T-helper 22 cell (primary cell): ENCODE results near the gene ZNF566.
"Not testable (repeated sequence)": the region's sequence is repeated elsewhere in the genome, so short reads cannot be mapped to it uniquely, and the experiment has no call there.

Source experiments
- DNase-seq: peaks from one replicate; pipeline ENCODE4 v3.0.0-alpha.2; 2020; ENCODE audit warnings: low read depth

The ZNF566 gene

DNA sequence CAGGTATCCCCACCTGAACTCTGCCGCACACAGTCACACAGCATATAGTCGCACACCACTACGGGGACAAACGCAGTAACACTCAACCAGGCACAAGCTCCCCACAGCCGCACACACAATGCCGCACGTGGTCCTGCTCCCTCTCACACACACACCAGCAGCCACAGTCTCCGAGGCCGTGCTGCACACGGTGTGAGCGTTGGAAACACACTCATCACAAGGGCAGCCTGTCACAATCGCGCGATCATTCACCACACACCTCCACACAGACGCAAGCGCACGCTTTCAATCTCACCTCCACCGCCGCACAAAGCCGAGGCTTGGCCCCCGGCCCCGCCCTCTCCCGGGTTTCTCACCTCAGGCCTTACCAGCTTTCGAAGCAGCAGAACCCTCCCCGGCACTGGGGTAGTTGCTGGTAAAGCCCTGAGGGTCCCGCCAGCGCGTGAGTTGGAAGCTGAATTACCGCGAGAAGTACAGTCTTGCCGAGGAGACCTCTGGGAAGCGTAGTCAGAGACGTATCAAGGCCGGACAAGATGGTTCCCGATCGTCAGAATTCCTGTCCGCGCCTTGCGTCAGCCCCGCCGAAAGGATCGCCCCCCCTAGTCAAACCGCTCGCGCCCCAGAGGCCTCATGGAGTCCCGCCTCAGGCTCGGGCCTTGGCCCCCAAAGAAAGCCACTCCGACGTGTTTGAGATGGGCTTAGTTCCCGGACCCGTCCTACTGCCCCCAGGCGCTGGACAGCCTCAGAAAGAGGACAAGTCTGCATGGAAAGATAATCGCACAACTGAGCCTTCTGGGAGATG is at the start of gene ZNF566:
TSS of gene ZNF566 (minus strand) at position 444 of the 802 bp plus-strand sequence. CDS start 13,004 bp downstream, outside the sequence.
- peak; percentile 89 for DNase-seq

DNA sequence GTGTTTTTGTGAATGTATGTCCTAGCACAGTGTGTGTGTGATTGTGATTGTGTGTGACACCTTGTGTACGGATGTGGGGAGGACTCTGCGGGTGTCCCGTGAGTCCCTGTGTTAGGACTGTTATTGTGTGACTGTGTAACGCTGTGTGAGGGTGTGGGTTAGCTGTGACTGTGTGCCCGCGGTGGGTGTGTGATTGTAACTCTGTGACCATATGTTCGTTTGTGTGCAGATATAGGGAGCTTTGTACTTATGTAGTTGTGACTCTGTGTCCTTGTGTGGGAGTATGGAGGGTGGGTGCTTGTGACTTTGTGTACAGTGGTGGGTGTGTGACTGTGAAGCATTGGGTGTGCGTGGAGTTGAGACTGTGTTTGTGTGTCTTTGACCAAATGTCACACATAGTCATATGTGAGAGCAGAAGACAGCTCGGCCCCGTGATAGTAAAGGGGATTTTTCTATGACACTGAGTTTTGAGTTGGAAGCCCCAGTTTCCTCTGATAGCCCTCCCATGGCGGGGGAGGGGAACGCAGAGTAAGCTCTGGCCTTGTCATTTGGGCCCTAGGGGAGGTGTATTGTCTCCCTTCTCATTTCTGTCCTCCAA is 39.7 kb upstream of the ZNF566 start:
- no peak for DNase-seq

DNA sequence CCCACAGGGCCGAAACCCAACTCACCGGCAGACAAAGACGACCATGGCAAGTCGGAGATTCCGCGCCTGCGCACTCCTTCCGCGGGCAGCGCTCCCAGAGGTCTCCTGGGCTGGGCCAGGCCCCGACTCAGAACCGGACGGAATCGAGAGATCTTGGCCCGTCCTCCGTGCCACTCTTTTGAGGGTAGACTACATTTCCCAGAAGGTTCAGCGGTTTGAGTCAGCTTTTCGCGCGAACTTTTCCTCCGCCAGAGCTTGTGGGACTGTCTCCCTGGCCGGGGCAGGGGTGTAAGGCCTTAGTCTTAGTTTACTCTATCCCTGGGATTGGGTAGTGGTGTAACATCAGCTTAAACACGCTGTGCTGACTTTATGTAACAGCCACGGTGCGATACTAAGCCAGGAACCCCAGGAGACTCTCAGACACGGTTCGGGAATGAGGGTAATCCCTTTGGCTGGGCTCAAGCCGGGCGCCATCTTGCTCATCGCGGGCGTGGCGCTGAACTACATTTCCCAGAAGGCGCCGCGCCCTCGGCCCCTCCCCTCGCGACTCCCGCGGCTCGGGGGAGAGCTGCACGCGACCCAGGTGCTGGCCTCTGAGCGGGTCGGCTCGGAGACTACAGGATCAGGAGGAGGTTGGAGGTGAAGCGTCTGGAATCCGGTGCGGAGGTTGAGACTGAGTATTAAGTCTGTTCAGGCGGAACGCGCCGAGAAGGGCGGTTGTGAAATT is 39.0 kb upstream of the ZNF566 start, which contains the start of gene ZNF260:
TSS of gene ZNF260 (minus strand) at position 78 of the 727 bp plus-strand sequence. CDS start 13,033 bp downstream, outside the sequence.
- peak; percentile 86 for DNase-seq

DNA sequence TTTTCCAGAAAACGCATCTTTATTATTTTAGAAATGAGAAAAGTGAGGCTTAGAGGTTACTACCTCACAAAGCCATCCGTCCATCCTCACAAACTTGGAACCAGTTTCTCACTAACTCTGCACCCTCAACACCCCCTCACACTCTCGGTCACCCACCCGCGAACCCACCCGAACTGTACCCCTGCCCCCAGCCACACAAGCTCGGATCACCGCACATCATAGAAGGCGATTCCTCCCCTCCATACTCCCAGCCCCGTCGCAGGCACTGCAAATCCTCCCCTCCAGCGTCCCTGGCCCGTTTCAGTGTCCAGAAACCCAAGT is 38.5 kb upstream of the ZNF566 start:
- no peak for DNase-seq

DNA sequence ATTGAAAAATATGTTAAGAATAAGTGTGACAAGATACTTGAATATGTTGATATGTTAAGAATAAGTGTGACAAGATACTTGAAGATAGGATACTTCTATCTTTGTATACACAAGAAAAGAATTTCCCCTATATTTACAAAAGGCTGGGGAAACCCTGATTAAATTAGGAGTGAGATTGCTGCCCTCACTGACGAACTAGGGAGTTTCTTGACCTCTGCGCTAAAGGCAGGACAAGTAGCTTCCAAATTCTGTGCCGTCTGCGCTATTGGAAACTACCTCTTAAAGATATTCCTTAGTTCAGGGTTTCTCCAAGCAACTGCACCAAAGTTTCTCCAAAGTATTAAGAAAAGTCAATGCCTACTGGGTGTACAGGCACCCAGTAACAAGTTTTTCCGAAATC is 38.0 kb upstream of the ZNF566 start:
- no peak for DNase-seq

DNA sequence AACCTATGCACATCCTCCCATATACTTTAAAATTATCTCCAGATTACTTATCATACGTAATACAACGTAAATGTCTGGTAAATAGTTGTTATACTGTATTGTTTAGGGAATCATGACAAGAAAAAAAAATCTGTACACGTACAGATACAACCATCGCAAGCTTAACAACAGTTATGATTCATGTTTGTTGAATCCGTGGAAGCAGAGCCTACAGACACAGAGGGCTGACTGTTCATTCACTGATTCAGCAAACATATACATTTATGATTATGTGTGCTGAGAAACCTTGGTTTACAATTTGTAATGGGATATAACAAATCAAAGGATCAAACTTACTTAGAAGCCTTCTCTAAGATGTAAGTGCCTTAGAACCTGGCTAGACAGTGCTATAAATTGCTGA is 37.2 kb upstream of the ZNF566 start:
- no peak for DNase-seq

DNA sequence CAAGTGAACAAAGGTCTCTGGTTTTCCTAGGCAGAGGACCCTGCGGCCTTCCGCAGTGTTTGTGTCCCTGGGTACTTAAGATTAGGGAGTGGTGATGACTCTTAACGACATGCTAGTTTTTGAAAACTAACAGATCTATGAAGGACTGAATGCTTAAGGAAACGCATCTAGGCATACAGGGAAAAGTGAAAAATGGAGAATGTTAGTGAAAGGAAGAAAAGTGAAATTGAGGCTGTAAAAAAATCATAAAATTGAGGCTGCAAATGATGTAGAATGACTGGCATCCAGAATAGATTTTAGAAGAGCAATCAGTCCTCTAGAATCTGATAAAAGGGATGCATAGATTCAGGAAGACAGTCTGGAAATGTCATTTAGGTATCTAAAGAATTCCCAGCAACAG is 35.3 kb upstream of the ZNF566 start:
- DNase-seq = no peak

DNA sequence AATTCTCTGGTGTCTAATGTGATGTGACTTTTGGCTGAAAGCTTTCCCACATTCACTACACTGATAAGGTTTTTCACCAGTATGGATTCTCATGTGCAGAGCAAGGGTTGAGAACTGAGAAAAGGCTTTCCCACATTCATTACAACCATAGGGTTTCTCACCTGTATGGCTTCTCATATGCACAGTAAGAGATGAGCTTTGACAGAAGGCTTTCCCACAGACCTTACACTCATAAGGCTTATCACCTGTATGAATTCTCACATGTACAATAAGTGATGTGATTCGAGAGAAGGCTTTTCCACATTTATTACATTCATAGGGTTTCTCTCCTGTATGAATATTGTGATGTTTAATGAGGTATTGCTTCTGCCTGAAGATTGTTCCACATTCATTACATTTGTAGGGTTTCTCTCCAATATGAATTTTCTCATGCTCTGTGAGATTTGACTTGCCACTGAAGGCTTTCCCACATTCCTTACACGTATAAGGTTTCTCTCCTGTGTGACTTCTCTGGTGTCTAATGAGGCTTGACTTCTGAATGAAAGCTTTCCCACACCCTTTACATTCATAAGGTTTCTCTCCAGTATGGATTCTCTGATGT is 24.8 kb upstream of the ZNF566 start:
- DNase-seq = no peak

DNA sequence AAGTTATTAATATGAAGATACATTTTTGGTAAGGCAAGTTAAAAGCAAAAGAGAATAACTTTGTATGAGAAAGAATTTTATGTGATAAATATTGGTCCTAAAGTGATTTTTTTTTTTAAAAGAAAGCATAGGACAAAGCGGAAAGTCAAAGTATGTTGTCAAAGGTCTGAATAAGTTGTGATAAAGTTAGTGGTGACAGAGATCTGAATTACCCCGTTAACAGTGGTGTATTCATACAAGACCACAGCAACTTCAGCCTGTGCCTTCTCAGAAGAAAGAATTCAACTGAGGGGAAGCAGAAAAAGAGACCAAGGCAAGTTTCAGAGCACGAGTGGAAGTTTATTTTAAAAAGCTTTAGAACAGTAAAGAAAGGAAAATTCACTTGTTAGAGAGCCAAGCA is 19.0 kb upstream of the ZNF566 start:
- DNase-seq = no peak

DNA sequence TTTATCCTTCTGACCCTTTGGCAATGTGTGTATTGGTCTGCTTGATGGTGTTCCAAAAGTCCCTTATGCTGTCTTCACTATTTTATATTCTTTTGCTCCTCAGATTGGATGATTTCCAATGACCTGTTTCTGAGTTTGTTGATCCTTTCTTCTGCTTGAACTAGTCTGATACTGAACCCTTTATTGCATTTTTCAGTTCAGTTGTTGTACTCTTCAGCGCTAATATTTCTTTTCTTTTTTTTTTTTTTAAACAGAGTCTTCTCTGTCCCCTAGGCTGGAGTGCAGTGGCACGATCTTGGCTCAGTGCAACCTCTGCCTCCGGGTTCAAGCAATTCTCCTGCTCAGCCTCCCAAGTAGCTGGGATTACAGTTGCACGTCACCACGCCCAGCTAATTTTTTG is 12.6 kb upstream of the ZNF566 start:
- no peak for DNase-seq

DNA sequence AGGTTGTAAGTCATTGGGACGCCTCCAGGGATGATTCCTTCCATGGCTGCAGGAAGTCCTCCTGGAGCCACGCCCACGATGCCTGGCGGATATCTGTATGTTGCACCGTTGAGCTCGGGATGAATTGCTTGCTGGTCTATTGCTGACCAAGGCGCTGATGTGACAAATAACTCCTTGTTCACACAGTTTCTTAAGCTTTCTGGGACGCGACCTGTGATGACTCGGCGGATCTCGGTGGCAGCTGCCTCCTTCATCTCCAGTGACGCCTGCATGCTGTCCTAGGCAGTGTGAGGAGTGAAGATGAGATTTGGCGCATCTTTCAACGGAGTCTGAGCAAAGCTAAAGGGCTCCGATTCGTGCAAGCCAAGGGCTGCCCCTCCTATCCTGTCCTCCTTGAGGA is 7.6 kb upstream of the ZNF566 start:
- DNase-seq = no peak

DNA sequence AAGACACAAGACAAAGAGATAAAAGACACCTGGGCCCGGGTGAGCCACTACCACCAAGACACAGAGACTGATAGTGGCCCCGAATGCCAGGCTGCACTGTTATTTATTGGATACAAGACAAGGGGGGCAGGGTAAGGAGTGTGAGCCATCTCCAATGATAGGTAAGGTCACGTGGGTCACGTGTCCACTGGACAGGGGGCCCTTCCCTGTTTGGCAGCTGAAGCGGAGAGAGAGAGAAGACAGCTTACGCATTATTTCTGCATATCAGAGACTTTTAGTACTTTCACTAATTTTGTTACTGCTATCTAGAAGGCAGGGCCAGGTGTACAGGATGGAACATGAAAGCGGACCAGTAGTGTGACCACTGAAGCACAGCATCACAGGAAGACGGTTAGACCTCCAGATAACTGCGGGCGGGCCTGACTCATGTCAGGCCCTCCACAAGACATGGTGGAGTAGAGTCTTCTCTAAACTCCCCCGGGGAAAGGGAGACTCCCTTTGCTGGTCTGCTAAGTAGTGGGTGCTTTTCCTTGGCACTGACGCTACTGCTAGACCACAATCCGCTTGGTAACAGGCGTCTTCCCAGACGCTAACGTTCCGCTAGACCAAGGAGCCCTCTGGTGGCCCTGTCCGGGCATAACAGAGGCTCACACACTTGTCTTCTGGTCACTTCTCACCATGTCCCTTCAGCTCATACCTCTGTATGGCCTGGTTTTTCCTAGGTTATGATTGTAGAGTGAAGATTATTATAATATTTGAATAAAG is 3.5 kb upstream of the ZNF566 start:
- not testable (repeated sequence) for DNase-seq

DNA sequence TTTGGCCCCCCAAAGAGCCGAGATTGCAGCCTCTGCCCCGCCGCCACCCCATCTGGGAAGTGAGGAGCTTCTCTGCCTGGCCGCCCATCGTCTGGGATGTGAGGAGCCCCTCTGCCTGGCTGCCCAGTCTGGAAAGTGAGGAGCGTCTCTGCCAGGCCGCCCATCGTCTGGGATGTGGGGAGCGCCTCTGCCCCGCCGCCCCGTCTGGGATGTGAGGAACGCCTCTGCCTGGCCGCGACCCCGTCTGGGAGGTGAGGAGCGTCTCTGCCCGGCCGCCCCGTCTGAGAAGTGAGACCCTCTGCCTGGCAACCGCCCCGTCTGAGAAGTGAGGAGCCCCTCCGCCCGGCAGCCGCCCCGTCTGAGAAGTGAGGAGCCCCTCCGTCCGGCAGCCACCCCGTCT is 1.5 kb upstream of the ZNF566 start:
- DNase-seq = not testable (repeated sequence)

DNA sequence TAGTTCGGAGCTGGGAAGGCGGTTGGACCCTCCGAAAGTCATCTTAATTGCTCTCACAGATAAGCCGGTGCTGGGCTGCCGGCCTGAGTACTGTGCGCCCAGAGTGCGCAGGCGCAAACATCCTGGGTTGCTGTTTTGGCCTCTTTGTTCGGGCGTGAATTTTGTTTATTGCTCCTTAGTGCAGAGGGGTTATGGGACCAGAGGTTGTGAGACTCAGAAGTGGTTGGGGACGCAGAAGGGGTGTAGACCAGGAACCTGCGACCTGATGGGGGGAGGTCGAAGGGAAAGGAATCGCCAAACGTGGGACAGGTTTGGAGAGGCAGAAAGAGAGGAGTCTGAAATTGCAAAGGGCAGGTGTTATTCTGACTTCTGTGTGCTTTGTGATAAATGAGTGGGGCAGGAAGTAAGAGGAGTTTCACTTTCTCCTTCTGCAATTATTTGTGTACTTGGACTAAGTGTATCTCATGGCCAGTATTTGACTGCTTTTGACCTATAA is 607 bp upstream of the ZNF566 start:
- DNase-seq = peak; percentile 57

DNA sequence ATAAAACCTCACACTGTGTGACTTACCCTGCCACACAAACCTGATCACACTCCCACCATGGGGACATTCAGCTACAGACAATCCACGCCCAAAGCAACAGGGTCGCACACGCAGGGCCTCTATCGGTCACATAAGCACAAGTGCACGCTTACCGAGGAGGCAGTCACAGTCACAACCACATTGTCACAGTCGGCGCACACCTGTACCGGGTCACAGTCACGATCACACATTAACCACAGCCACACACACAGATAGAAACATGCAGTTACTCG is 579 bp downstream of the ZNF566 start:
- DNase-seq = no peak

DNA sequence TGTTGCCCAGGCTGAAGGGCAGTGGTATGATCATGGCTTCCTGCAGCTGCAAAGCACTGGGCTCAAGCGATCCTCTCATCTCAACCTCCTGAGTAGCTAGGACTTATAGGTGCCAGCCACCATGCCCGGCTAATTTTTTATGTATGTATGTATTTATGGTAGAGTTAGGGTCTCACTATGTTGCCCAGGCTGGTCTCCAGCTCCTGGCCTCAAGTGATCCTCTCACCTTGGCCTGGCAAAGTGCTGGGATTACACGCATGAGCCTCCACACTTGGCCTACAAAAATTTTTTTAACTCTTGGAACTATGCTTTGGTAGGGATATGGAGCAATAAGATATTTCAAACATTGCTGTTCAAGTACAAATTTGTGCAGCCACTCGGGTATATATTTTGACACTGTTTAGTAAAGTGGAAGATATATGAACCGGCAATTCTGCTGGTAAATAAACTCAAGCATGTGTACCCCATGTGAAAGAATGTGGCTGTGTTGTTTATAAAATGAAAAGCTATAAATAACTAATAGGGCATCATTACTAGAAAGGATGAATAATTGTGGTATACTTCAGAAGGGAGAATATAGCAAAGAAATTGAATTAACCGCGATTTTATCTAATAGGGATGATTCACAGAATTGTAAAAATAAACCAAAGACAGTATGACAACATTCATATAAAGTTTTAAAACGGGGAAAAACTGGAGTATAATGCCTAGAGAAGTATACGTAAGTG is 1.1 kb downstream of the ZNF566 start:
- no peak for DNase-seq

DNA sequence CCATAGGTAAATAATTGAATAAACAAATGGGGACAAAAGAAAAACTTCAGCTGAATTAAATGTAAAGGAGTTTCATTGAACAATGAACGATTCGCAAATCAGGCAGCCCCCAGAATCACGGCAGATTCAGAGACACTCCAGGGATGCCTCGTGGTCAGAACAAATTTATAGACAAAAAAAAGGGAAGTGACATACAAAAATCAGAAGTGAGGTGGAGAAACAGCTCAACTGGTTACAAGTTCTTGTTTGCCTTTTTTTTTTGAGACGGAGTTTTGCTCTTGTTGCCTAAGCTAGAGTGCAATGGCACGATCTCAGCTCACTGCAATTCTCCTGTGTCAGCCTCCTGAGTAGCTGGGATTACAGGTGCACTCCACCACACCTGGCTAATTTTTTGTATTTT is 5.7 kb downstream of the ZNF566 start:
- no peak for DNase-seq

DNA sequence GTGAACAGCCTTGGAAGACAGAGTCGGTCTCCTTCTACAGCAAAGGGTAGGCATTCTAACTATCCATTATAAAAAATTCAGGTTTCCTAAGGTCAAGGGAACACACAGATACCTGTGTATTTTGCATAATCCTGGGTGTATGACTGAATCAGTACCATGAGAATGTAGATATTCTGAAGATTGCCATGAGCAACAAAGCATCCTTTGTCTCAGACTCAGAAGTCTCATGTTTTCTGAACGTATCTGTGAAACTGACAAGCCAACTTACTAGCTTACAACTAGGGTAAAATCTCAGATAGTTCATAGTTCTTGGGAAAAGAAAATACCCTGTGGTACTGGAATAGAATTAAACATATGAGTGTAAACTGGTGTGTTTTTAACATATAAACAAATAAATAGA is 6.5 kb downstream of the ZNF566 start:
- no peak for DNase-seq

DNA sequence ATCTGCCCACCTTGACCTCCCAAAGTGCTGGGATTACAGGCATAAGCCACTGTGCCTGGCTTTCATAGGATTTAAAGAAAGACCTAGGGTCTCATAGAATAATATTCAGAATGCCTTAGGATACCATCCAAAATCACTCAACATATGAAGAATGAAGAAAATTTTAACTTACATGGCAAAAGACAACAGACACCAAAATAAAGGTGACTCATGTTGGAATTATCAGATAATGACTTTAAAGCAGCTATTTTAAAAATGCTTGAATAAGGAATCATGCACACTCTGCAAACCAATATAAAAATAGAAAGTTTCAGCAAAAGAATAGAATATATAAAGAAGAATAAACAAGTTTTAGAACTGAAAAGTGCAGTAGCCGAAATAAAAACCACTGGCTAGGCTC is 29.3 kb downstream of the ZNF566 start:
- no peak for DNase-seq

DNA sequence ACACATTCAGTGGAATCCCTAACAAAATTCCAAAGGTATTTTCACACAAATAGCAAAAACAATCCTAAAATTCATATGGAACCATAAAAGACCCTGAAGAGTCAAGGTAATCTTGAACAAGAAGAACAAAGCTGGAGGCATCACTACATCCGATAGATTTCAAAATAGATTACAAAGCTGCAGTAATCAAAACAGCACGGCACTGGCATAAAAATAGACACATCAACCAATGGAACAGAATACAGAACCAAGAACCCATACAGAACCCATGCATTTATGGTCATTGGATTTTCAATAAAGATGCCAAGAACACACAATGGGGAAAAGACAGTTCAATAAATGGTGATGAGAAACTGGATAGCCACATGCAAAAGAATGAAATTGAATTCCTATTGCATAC is 32.5 kb downstream of the ZNF566 start:
- DNase-seq = no peak

DNA sequence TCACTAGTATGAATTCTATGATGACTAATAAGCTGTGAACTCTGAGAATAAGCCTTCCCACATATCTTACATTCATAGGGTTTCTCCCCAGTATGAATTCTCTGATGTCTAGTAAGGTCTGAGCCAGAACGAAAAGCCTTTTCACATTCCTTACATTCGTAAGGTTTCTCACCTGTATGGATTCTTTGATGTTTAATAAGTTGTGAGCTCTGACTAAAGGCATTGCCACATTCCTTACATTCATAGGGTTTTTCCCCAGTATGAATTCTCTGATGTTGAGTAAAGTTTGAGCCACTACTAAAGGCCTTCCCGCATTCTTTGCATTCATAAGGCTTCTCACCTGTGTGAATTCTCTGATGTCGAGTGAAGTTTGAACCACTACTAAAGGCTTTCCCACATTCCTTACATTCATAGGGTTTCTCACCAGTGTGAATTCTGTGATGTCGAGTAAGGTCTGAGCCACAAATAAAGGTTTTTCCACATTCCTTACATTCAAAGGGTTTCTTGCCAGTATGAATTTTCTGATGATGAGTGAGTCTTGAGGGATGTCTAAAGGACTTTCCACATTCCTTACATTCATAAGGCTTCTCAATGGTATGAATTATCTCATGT is 40.2 kb downstream of the ZNF566 start:
- no peak for DNase-seq
